Uterus (tissue), 4 donors: ENCODE measurements around the gene IFITM1. TPM values are rescaled to one million over a fixed set of nuclear protein-coding genes. Genes with fewer than 3 reads are reported as not detected.
A peak's percentile ranks its signal among the peaks of the same experiment; 100 is the strongest.

ENCODE experiments used
- DNase-seq, 2 donors: peaks; one replicate each; pipeline ENCODE4 v3.0.0-alpha.2; 2019 to 2020
- H3K27ac ChIP-seq, 2 donors: fragments of 200-600 bp; sonication (generic); 1 replicate in 1 of 2; 2 replicates in 1 of 2; pipeline ENCODE4 v1.5.1; 2016 to 2018
- H3K27me3 ChIP-seq, 2 donors: fragments of 200-600 bp; sonication (generic); one replicate each; pipeline ENCODE4 v1.5.1; 2018 to 2019; ENCODE audit warnings: control low read depth in 1 of 2
- H3K36me3 ChIP-seq, 2 donors: fragments of 200-600 bp; sonication (generic); one replicate each; pipeline ENCODE4 v1.5.1; 2019; ENCODE audit warnings: control low read depth in 1 of 2
- H3K4me1 ChIP-seq, 2 donors: fragments of 200-600 bp; sonication (generic); one replicate each; pipeline ENCODE4 v1.5.1; 2018 to 2019; ENCODE audit warnings: control low read depth in 1 of 2
- H3K4me3 ChIP-seq, 2 donors: fragments of 200-600 bp; sonication (generic); 1 replicate in 1 of 2; 2 replicates in 1 of 2; pipeline ENCODE4 v1.5.1; 2018 to 2019; ENCODE audit warnings: mild to moderate bottlenecking in 1 of 2
- H3K9me3 ChIP-seq, 2 donors: fragments of 200-600 bp; sonication (generic); one replicate each; pipeline ENCODE4 v1.5.1; 2019; ENCODE audit warnings: control low read depth in 1 of 2
- CTCF ChIP-seq, 4 experiments: fragments of 200-600 bp in 2 of 4; fragments of 450-650 bp in 2 of 4; sonication (generic) in 2 of 4; IDR thresholded peaks; one replicate each; pipeline ENCODE4 v1.5.1; 2016 to 2019; ENCODE audit warnings: antibody characterized with exemption in 4 of 4, mild to moderate bottlenecking in 2 of 4, moderate library complexity in 1 of 4
- POLR2A ChIP-seq, 2 donors: fragments of 450-650 bp; IDR thresholded peaks; one replicate each; pipeline ENCODE4 v1.6.1; 2016; ENCODE audit warnings: antibody characterized with exemption in 2 of 2, mild to moderate bottlenecking in 1 of 2, moderate library complexity in 1 of 2
- intact Hi-C: fragments of 100-400 bp; cut with DNase I; formaldehyde crosslinking; loops from one replicate; pipeline ENCODE4 v1.15.1; 2023; ENCODE audit warnings: low total_unique reads
- total RNA-seq, 4 donors: library from RNA; depleted of rRNA in 3 of 4; stranded (reverse); fragments of >200 nt in 3 of 4; gene quantifications; one replicate each; pipeline versions ENCODE4 v1.1.0 to v1.2.4, GENCODE V29; 2014 to 2023
- donor health status: DM: yes; HTN: yes; CAD: no.

The IFITM1 gene
- total RNA-seq, 4 donors from 2014 or later, result 13.4 to 672 (median 239) TPM

- Histone ChIP-seq H3K4me1 (peaks cover 10 to 11% of the 10 kb centered on the region in 2 donors), H3K27ac (peak overlapping the region; percentile 98 to 99), H3K27me3 (no peaks in the 10 kb centered on the region), H3K4me3 (no peak overlapping the region), H3K36me3 (no peaks in the 10 kb centered on the region), H3K9me3 (no peaks in the 10 kb centered on the region)
- TF ChIP-seq POLR2A (IDR thresholded peaks at IDR 0.05) (no peak), CTCF (IDR thresholded peaks at IDR 0.05) (no peak)
- DNase-seq, result peak in 1 of 2 donors; percentile 18
- intact Hi-C loops, result no loop called here
Measured at GRCh38 chr11:352456-353031, 38.7 kb downstream of the IFITM1 start.

GRCh38 chr11:353179-353873, 39.5 kb downstream of the IFITM1 start:
- DNase-seq, result peak; percentile 91
- peaks cover 10 to 11% of the 10 kb centered on the region in 2 donors for H3K4me1 ChIP-seq
- peak overlapping the region; percentile 98 to 99 for H3K27ac ChIP-seq
- no peaks in the 10 kb centered on the region for H3K27me3 ChIP-seq
- no peak overlapping the region for H3K4me3 ChIP-seq
- intact Hi-C loops, result no loop called here
- TF ChIP-seq CTCF (IDR thresholded peaks at IDR 0.05), result peak in 1 of 4 experiments; percentile 13
- TF ChIP-seq POLR2A (IDR thresholded peaks at IDR 0.05), result peak in 1 of 2 donors; percentile 72
- H3K9me3 ChIP-seq, result no peaks in the 10 kb centered on the region
- no peaks in the 10 kb centered on the region for H3K36me3 ChIP-seq

GRCh38 chr11:355581-356458, 42.0 kb downstream of the IFITM1 start:
- Histone ChIP-seq H3K4me1 (peaks cover 10 to 11% of the 10 kb centered on the region in 2 donors), H3K27me3 (no peaks in the 10 kb centered on the region), H3K4me3 (peak overlapping the region; percentile 27 to 32), H3K36me3 (no peaks in the 10 kb centered on the region), H3K27ac (peak overlapping the region; percentile 98 to 99), H3K9me3 (no peaks in the 10 kb centered on the region)
- TF ChIP-seq POLR2A (IDR thresholded peaks at IDR 0.05) (peak; percentile 22 to 61), CTCF (IDR thresholded peaks at IDR 0.05) (peak in 1 of 4 experiments; percentile 2)
- DNase-seq, result peak; percentile 98
- intact Hi-C loops, result no loop called here

- intact Hi-C loops, result no loop called here
- DNase-seq, result no peak
- no peak for TF ChIP-seq CTCF (IDR thresholded peaks at IDR 0.05)
- TF ChIP-seq POLR2A (IDR thresholded peaks at IDR 0.05), result no peak
Measured at GRCh38 chr11:356610-357009, 42.8 kb downstream of the IFITM1 start.

More at GRCh38 chr11:356610-357009, 42.8 kb downstream of the IFITM1 start:
- Histone ChIP-seq H3K4me3 (no peak overlapping the region), H3K27ac (no peak overlapping the region), H3K36me3 (no peaks in the 10 kb centered on the region), H3K27me3 (no peaks in the 10 kb centered on the region), H3K4me1 (peaks cover 10 to 11% of the 10 kb centered on the region in 2 donors), H3K9me3 (no peaks in the 10 kb centered on the region)
